RWPE1 (cell line): Measurements from ENCODE around the gene TTC4.

Experiments
- CTCF ChIA-PET: fragments of 350-600 bp; sonication (Branson Sonifier 250); formaldehyde crosslinking; extraction: SDS; loops from one replicate; lab custom pipeline; 2021; lab: Yijun Ruan, JAX
- POLR2A ChIA-PET: fragments of 400-600 bp; formaldehyde crosslinking; extraction: SDS; loops from one replicate; lab custom pipeline; 2020; ENCODE audit warnings: antibody characterized with exemption; ENCODE audit not compliant: low non-redundant PET; lab: Yijun Ruan, JAX
- DNase-seq: peaks from one replicate; pipeline ENCODE4 v3.0.0; 2012; ENCODE audit warnings: low spot score
- H3K27ac ChIP-seq: fragments of 450-650 bp; 2 replicates; pipeline ENCODE4 v1.5.1; 2017
- CTCF ChIP-seq: fragments of 450-650 bp; conservative IDR thresholded peaks from 2 replicates; pipeline ENCODE4 v1.5.1; 2017; ENCODE audit warnings: low read depth, mild to moderate bottlenecking

TTC4 gene

GRCh38 chr1:54679706-54680105, 36.0 kb upstream of the TTC4 start:
- H3K27ac ChIP-seq: no peak overlapping the region
- CTCF ChIA-PET: no interaction called here
- TF ChIP-seq CTCF: no peak
- POLR2A ChIA-PET: no interaction called here
- DNase-seq: no peak

GRCh38 chr1:54680387-54680786, 35.3 kb upstream of the TTC4 start:
- no peak overlapping the region for H3K27ac ChIP-seq
- no peak for TF ChIP-seq CTCF
- CTCF ChIA-PET: interaction anchor here (1.1 kb wide), 1 partner anchor 16 kb away, joined by 4 read pairs; no protein-coding TSS in a partner anchor
- DNase-seq: no peak
- POLR2A ChIA-PET: no interaction called here

GRCh38 chr1:54681358-54681757, 34.3 kb upstream of the TTC4 start:
- no peak for TF ChIP-seq CTCF
- H3K27ac ChIP-seq: no peak overlapping the region
- POLR2A ChIA-PET: no interaction called here
- peak; percentile 6 for DNase-seq
- CTCF ChIA-PET: interaction anchor here (0.6 to 1.1 kb wide), 2 partner anchors 17 kb away, joined by 3 to 4 read pairs; no protein-coding TSS in a partner anchor

GRCh38 chr1:54683453-54683852, 32.2 kb upstream of the TTC4 start:
- POLR2A ChIA-PET: no interaction called here
- H3K27ac ChIP-seq: no peak overlapping the region
- TF ChIP-seq CTCF: no peak
- CTCF ChIA-PET: no interaction called here
- DNase-seq: no peak

- CTCF ChIA-PET: interaction anchor here (0.6 kb wide), 1 partner anchor 8 kb away, joined by 3 read pairs; no protein-coding TSS in a partner anchor
- DNase-seq: no peak
- no peak for TF ChIP-seq CTCF
- H3K27ac ChIP-seq: no peak overlapping the region
- POLR2A ChIA-PET: no interaction called here
Observed at GRCh38 chr1:54685335-54685905, 30.2 kb upstream of the TTC4 start.

- CTCF ChIA-PET: interaction anchor here (0.6 kb wide), 1 partner anchor 9 kb away, joined by 3 read pairs; no protein-coding TSS in a partner anchor
- POLR2A ChIA-PET: no interaction called here
Observed at GRCh38 chr1:54686155-54686554, 29.5 kb upstream of the TTC4 start.

More at GRCh38 chr1:54686155-54686554, 29.5 kb upstream of the TTC4 start:
- no peak overlapping the region for H3K27ac ChIP-seq
- TF ChIP-seq CTCF: no peak
- no peak for DNase-seq
